Measurements from ENCODE around the gene GRK1. TPM values are rescaled to one million over a fixed set of nuclear protein-coding genes. Genes with fewer than 3 reads are reported as not detected.
A peak's percentile ranks its signal among the peaks of the same experiment; 100 is the strongest.
"Not testable (repeated sequence)": the region's sequence is repeated elsewhere in the genome, so short reads cannot be mapped to it uniquely, and the experiment has no call there.

The GRK1 gene
- polyA plus RNA-seq, 1 experiment, result not detected

DNA sequence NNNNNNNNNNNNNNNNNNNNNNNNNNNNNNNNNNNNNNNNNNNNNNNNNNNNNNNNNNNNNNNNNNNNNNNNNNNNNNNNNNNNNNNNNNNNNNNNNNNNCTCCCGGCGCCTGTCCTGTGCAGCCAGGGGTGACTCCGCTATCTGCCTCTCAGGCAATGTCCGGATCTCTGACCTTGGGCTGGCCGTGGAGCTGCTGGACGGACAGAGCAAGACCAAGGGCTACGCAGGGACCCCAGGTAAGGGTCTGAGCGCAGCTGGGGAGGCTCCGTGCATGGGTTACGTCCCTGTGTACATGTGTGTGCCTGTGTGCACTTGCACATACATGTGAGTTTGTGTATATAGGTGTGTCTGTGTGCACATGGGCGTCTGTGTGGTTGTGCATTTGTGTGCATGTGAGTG lies 55.9 kb downstream of the GRK1 start:
- no peaks in the 10 kb centered on the region for H3K27me3 ChIP-seq (ENCODE audit: control insufficient read depth, insufficient read depth, low read length)
- ChIA-PET CTCF (no interaction called here), POLR2A (no interaction called here)
- TF ChIP-seq, protein P1, sequence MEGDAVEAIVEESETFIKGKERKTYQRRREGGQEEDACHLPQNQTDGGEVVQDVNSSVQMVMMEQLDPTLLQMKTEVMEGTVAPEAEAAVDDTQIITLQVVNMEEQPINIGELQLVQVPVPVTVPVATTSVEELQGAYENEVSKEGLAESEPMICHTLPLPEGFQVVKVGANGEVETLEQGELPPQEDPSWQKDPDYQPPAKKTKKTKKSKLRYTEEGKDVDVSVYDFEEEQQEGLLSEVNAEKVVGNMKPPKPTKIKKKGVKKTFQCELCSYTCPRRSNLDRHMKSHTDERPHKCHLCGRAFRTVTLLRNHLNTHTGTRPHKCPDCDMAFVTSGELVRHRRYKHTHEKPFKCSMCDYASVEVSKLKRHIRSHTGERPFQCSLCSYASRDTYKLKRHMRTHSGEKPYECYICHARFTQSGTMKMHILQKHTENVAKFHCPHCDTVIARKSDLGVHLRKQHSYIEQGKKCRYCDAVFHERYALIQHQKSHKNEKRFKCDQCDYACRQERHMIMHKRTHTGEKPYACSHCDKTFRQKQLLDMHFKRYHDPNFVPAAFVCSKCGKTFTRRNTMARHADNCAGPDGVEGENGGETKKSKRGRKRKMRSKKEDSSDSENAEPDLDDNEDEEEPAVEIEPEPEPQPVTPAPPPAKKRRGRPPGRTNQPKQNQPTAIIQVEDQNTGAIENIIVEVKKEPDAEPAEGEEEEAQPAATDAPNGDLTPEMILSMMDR (IDR thresholded peaks at IDR 0.05; ENCODE audit: low read depth, low read length), result no peak
- peaks cover 11% of the 10 kb centered on the region for H3K9me3 ChIP-seq (ENCODE audit: control insufficient read depth, insufficient read depth, low read length)
- DNase-seq (ENCODE audit: low read depth, low spot score), result no peak
- H3K4me3 ChIP-seq (ENCODE audit: low read depth, low read length), result no peak overlapping the region
- no peak overlapping the region for H3K27ac ChIP-seq (ENCODE audit: low read depth, low read length)

DNA sequence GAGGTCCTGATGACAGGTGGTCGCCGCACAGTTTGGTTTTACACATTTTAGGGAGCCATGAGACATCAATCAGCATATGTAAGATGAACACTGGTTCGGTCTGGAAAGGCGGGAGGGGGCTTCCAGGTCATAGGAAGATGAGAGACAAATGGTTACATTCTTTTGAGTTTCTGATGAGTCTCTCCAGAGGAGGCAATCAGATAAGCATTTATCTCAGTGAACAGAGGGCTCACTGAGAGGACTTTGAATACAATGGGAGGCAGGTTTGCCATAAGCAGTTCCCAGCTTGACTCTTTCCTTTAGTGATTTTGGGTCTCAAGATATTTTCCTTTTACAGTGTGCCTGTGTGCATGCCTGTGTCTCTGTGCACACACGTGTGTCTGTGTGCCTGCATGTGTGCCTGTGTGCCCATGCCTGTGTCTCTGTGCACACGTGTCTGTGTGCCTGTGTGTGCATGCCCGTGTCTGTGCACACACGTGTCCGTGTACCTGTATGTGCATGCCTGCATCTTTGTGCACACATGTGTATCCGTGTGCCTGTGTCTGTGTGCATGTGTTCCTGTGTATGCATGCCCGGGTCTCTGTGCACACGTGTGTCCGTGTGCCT lies 56.5 kb downstream of the GRK1 start:
- DNase-seq (ENCODE audit: low read depth, low spot score), result no peak
- no peak overlapping the region for H3K27ac ChIP-seq (ENCODE audit: low read depth, low read length)
- ChIA-PET CTCF (no interaction called here), POLR2A (no interaction called here)
- TF ChIP-seq, protein P1 (IDR thresholded peaks at IDR 0.05; ENCODE audit: low read depth, low read length), result no peak
- H3K27me3 ChIP-seq (ENCODE audit: control insufficient read depth, insufficient read depth, low read length), result no peaks in the 10 kb centered on the region
- no peak overlapping the region for H3K4me3 ChIP-seq (ENCODE audit: low read depth, low read length)
- peaks cover 13% of the 10 kb centered on the region for H3K9me3 ChIP-seq (ENCODE audit: control insufficient read depth, insufficient read depth, low read length)

DNA sequence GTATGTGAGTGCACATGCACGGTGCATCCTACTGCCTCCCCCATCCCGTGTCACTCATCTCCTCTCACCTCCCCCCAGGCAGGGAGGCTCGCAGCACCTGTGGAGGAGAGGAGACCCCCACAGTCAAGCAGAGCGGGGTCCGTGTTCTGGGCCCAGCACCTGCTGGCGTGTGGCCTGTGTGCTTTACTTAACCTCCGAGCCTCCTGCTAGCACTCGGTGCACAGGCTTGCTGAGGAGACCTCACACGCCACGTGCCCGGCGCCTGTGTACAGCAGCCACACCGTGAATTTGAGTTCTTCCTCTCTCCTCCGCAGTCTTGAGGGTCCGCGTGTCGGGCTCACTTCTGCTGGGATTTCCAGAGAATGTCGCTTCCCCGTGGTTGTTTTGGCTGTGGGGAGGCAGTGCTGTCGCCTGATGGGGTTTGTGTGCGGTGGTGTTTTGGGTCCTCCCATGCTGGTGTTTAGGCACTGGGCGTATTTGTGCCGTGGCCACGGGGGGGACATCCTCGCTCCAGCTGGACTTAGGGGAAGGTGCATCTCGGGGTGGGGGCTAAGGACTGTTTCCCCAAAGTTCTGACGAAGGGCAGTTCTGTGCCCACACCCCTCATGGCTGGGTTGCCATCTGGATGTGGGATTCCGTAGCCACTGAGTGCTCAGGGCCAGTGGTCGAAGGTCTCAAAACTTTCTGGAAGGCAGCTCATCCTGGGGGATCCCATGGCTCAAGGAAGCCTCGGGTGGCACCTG lies 57.2 kb downstream of the GRK1 start:
- Histone ChIP-seq H3K4me3 (ENCODE audit: low read depth, low read length) (no peak overlapping the region), H3K27me3 (ENCODE audit: control insufficient read depth, insufficient read depth, low read length) (peaks cover 6% of the 10 kb centered on the region), H3K27ac (ENCODE audit: low read depth, low read length) (no peak overlapping the region), H3K9me3 (ENCODE audit: control insufficient read depth, insufficient read depth, low read length) (peaks cover 17% of the 10 kb centered on the region)
- TF ChIP-seq, protein P1 (IDR thresholded peaks at IDR 0.05; ENCODE audit: low read depth, low read length), result no peak
- POLR2A ChIA-PET, result no interaction called here
- DNase-seq (ENCODE audit: low read depth, low spot score), result no peak
- CTCF ChIA-PET, result interaction anchor here (0.6 to 0.7 kb wide), 2 partner anchors 14 to 221 kb away, joined by 3 read pairs; no protein-coding TSS in a partner anchor

DNA sequence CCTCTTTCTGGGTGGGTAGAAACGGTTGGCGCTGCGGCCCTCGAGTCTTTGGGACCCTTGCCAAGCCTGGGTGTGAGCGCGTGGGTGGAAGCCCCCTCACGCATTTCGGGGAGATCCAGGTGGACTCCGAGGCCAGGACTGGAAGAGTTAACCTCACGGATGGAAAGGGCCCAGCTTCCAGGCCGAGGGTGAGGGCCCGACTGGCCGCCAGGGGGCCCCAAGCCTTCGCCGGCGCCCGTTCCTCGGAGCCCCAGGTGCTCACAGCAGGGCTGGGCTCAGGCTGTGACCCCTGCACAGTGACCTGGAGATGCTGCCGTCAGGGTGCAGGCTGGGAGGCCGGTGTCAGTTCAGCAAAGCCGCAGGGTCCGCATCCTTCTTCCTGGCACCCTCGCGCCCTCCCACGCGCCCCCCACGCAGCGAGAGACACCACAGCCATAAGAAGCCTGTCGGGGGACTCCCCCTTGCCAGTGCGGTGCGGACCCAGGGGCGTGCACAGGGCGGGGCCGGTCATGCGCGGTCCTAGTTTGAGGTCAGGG lies 57.8 kb downstream of the GRK1 start:
- Histone ChIP-seq H3K27me3 (ENCODE audit: control insufficient read depth, insufficient read depth, low read length) (peaks cover 12% of the 10 kb centered on the region), H3K4me3 (ENCODE audit: low read depth, low read length) (peak overlapping the region; percentile 51), H3K9me3 (ENCODE audit: control insufficient read depth, insufficient read depth, low read length) (peaks cover 17% of the 10 kb centered on the region), H3K27ac (ENCODE audit: low read depth, low read length) (no peak overlapping the region)
- ChIA-PET CTCF (interaction anchor here (0.6 to 0.7 kb wide), 2 partner anchors 13 to 221 kb away, joined by 3 read pairs; no protein-coding TSS in a partner anchor), POLR2A (no interaction called here)
- no peak for DNase-seq (ENCODE audit: low read depth, low spot score)
- TF ChIP-seq, protein P1 (IDR thresholded peaks at IDR 0.05; ENCODE audit: low read depth, low read length), result peak; percentile 79

DNA sequence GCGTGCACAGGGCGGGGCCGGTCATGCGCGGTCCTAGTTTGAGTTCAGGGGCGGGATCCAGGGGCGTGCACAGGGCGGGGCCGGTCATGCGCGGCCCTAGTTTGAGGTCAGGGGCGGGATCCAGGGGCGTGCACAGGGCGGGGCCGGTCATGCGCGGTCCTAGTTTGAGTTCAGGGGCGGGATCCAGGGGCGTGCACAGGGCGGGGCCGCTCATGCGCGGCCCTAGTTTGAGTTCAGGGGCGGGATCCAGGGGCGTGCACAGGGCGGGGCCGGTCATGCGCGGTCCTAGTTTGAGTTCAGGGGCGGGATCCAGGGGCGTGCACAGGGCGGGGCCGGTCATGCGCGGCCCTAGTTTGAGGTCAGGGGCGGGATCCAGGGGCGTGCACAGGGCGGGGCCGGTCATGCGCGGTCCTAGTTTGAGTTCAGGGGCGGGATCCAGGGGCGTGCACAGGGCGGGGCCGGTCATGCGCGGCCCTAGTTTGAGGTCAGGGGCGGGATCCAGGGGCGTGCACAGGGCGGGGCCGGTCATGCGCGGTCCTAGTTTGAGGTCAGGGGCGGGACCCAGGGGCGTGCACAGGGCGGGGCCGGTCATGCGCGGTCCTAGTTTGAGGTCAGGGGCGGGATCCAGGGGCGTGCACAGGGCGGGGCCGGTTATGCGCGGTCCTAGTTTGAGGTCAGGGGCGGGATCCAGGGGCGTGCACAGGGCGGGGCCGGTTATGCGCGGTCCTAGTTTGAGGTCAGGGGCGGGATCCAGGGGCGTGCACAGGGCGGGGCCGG lies 58.5 kb downstream of the GRK1 start:
- POLR2A ChIA-PET; H3K27ac ChIP-seq (ENCODE audit: low read depth, low read length); H3K4me3 ChIP-seq (ENCODE audit: low read depth, low read length); DNase-seq (ENCODE audit: low read depth, low spot score); CTCF ChIA-PET: not testable (repeated sequence)
- peaks cover 17% of the 10 kb centered on the region for H3K9me3 ChIP-seq (ENCODE audit: control insufficient read depth, insufficient read depth, low read length)
- H3K27me3 ChIP-seq (ENCODE audit: control insufficient read depth, insufficient read depth, low read length), result peaks cover 17% of the 10 kb centered on the region

DNA sequence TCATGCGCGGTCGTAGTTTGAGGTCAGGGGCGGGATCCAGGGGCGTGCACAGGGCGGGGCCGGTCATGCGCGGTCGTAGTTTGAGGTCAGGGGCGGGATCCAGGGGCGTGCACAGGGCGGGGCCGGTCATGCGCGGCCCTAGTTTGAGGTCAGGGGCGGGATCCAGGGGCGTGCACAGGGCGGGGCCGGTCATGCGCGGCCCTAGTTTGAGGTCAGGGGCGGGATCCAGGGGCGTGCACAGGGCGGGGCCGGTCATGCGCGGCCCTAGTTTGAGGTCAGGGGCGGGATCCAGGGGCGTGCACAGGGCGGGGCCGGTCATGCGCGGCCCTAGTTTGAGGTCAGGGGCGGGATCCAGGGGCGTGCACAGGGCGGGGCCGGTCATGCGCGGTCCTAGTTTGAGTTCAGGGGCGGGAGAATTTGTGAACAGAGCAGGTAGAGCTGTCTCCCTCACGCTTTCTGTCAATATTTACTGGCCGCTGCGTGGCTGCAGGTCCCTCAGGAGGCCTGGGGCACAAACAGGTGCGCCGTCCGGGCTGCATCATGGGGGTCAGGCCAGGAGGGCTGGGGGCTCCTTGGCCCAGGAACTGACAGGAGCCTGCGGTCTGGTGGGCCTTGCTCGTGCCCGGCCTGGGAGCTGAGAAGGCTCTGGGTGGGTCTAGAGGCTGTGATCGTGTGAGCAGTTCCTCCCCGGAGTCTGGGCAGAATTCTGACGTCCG lies 59.2 kb downstream of the GRK1 start:
- H3K27ac ChIP-seq (ENCODE audit: low read depth, low read length); CTCF ChIA-PET: not testable (repeated sequence)

More for the DNA sequence above, 59.2 kb downstream of the GRK1 start:
- not testable (repeated sequence) for DNase-seq (ENCODE audit: low read depth, low spot score); H3K4me3 ChIP-seq (ENCODE audit: low read depth, low read length)
- POLR2A ChIA-PET, result interaction anchor here (0.5 kb wide), 1 partner anchor 56 kb away, joined by 5 read pairs; no protein-coding TSS in a partner anchor
- Histone ChIP-seq H3K9me3 (ENCODE audit: control insufficient read depth, insufficient read depth, low read length) (peaks cover 17% of the 10 kb centered on the region), H3K27me3 (ENCODE audit: control insufficient read depth, insufficient read depth, low read length) (peaks cover 24% of the 10 kb centered on the region)

All from AG04450 (cell line).